ENCODE results near the gene SPR.
"Not testable (repeated sequence)": the region's sequence is repeated elsewhere in the genome, so short reads cannot be mapped to it uniquely, and the experiment has no call there.

Gene SPR

GRCh38 chr2:72889991-72890390 is 2.8 kb downstream of the SPR start:
- no peak for FAIRE-seq

GRCh38 chr2:72891091-72891818 is 4.0 kb downstream of the SPR start:
- no peak for FAIRE-seq

- no peak for FAIRE-seq
These were observed 5.4 kb downstream of the SPR start for GRCh38 chr2:72892506-72893173.

- no peak for FAIRE-seq
These were observed 6.5 kb downstream of the SPR start for GRCh38 chr2:72893594-72894319.

- no peak for FAIRE-seq
These were observed 7.3 kb downstream of the SPR start for GRCh38 chr2:72894514-72894913.

- FAIRE-seq = no peak
These were observed 7.9 kb downstream of the SPR start for GRCh38 chr2:72895154-72895553.

- no peak for FAIRE-seq
These were observed 8.6 kb downstream of the SPR start for GRCh38 chr2:72895759-72896281.

GRCh38 chr2:72896446-72896845 is 9.2 kb downstream of the SPR start:
- FAIRE-seq = no peak

- FAIRE-seq = no peak
These were observed 10.8 kb downstream of the SPR start for GRCh38 chr2:72897785-72898584.

GRCh38 chr2:72898585-72898906 is 11.3 kb downstream of the SPR start:
- no peak for FAIRE-seq

GRCh38 chr2:72900191-72900825 is 13.1 kb downstream of the SPR start:
- no peak for FAIRE-seq

GRCh38 chr2:72901426-72901825 is 14.2 kb downstream of the SPR start:
- FAIRE-seq = no peak

- FAIRE-seq = not testable (repeated sequence)
These were observed 20.2 kb downstream of the SPR start for GRCh38 chr2:72907369-72907768.

GRCh38 chr2:72908741-72909140 is 21.5 kb downstream of the SPR start:
- no peak for FAIRE-seq

- FAIRE-seq = no peak
These were observed 24.0 kb downstream of the SPR start for GRCh38 chr2:72911256-72911655.

- no peak for FAIRE-seq
These were observed 26.4 kb downstream of the SPR start for GRCh38 chr2:72913486-72914205.

- FAIRE-seq = no peak
These were observed 27.0 kb downstream of the SPR start for GRCh38 chr2:72914206-72914559.

GRCh38 chr2:72914589-72915319 is 27.5 kb downstream of the SPR start:
- FAIRE-seq = no peak

- no peak for FAIRE-seq
These were observed 28.2 kb downstream of the SPR start for GRCh38 chr2:72915320-72915906.

GRCh38 chr2:72915907-72916742 is 28.9 kb downstream of the SPR start:
- FAIRE-seq = no peak

Measured in TTC549 (cell line).